Neural crest cell (in vitro differentiated cells): Measurements from ENCODE around the gene ZNF500. TPM values are rescaled to one million over a fixed set of nuclear protein-coding genes. Genes with fewer than 3 reads are reported as not detected.
"Not testable (repeated sequence)": the region's sequence is repeated elsewhere in the genome, so short reads cannot be mapped to it uniquely, and the experiment has no call there.

ENCODE experiments used
- DNase-seq: peaks from one replicate; pipeline ENCODE4 v3.0.0; 2021; ENCODE audit warnings: low read depth, mixed read lengths, low spot score
- H3K27ac Mint-ChIP-seq: one replicate; pipeline ENCODE4 v1.8.0; 2021; ENCODE audit warnings: mild to moderate bottlenecking, mixed read lengths; ENCODE audit not compliant: unreplicated experiment
- H3K27me3 Mint-ChIP-seq: 2 replicates; pipeline ENCODE4 v1.8.0; 2021; ENCODE audit warnings: low read depth, mild to moderate bottlenecking, mixed read lengths
- H3K36me3 Mint-ChIP-seq: 2 replicates; pipeline ENCODE4 v1.8.0; 2021; ENCODE audit warnings: low read depth, mild to moderate bottlenecking, mixed read lengths
- H3K4me1 Mint-ChIP-seq: 2 replicates; pipeline ENCODE4 v1.8.0; 2021; ENCODE audit warnings: mixed read lengths
- H3K4me3 Mint-ChIP-seq: one replicate; pipeline ENCODE4 v1.8.0; 2021; ENCODE audit warnings: mild to moderate bottlenecking, mixed read lengths
- H3K9me3 Mint-ChIP-seq: 2 replicates; pipeline ENCODE4 v1.8.0; 2021; ENCODE audit warnings: mixed read lengths
- CTCF ChIP-seq: fragments of 200-600 bp; sonication (generic); conservative IDR thresholded peaks from 2 replicates; pipeline ENCODE4 v1.5.0; 2021; ENCODE audit warnings: antibody characterized with exemption, mild to moderate bottlenecking
- total RNA-seq: library from RNA; stranded (reverse); gene quantifications from 2 replicates; pipeline ENCODE4 v1.2.1, GENCODE V29; 2021

Gene ZNF500
- total RNA-seq, 1 donor from 2014 or later: 21.1 TPM

- H3K27me3 Mint-ChIP-seq: no peaks in the 10 kb centered on the region
- no peak for TF ChIP-seq CTCF
- H3K36me3 Mint-ChIP-seq: no peaks in the 10 kb centered on the region
- no peak overlapping the region for H3K4me3 Mint-ChIP-seq
- H3K4me1 Mint-ChIP-seq: no peaks in the 10 kb centered on the region
- no peak overlapping the region for H3K27ac Mint-ChIP-seq
- no peaks in the 10 kb centered on the region for H3K9me3 Mint-ChIP-seq
- DNase-seq: no peak
Observed at GRCh38 chr16:4788489-4788889, 21.5 kb upstream of the ZNF500 start.

GRCh38 chr16:4787627-4788482 lies 20.9 kb upstream of the ZNF500 start, which contains the start of gene SEPTIN12:
SEPTIN12 (minus strand) TSS chr16:4788345; CDS start chr16:4787645, 700 bp downstream.
- DNase-seq: no peak
- TF ChIP-seq CTCF: no peak
- Mint-ChIP-seq H3K4me3 (no peak within 1 kb of the TSS), H3K9me3 (no peaks in the 10 kb centered on the region), H3K4me1 (no peaks in the 10 kb centered on the region), H3K36me3 (no peaks in the 10 kb centered on the region), H3K27me3 (no peaks in the 10 kb centered on the region), H3K27ac (no peak within 1 kb of the TSS)

- no peak for TF ChIP-seq CTCF
- Mint-ChIP-seq H3K27me3 (no peaks in the 10 kb centered on the region), H3K4me3 (no peak overlapping the region), H3K36me3 (no peaks in the 10 kb centered on the region), H3K27ac (no peak overlapping the region), H3K9me3 (no peaks in the 10 kb centered on the region), H3K4me1 (no peaks in the 10 kb centered on the region)
- DNase-seq: no peak
Observed at GRCh38 chr16:4787068-4787467, 20.1 kb upstream of the ZNF500 start.

- Mint-ChIP-seq H3K27me3 (no peaks in the 10 kb centered on the region), H3K4me1 (no peaks in the 10 kb centered on the region), H3K27ac (no peak overlapping the region), H3K9me3 (no peaks in the 10 kb centered on the region), H3K36me3 (no peaks in the 10 kb centered on the region), H3K4me3 (no peak overlapping the region)
- TF ChIP-seq CTCF: no peak
- no peak for DNase-seq
Observed at GRCh38 chr16:4785758-4786433, 18.9 kb upstream of the ZNF500 start.

- H3K36me3 Mint-ChIP-seq, H3K27ac Mint-ChIP-seq, H3K4me3 Mint-ChIP-seq, H3K4me1 Mint-ChIP-seq, H3K9me3 Mint-ChIP-seq, DNase-seq, H3K27me3 Mint-ChIP-seq: not testable (repeated sequence)
Observed at GRCh38 chr16:4784444-4784987, 17.6 kb upstream of the ZNF500 start.

- no peak for TF ChIP-seq CTCF
- Mint-ChIP-seq H3K36me3 (no peaks in the 10 kb centered on the region), H3K27me3 (no peaks in the 10 kb centered on the region), H3K27ac (no peak overlapping the region), H3K9me3 (no peaks in the 10 kb centered on the region), H3K4me1 (no peaks in the 10 kb centered on the region), H3K4me3 (no peak overlapping the region)
- DNase-seq: no peak
Observed at GRCh38 chr16:4783951-4784336, 17.0 kb upstream of the ZNF500 start.
